Breast epithelium (tissue), 4 donors: ENCODE data around the gene SERPINI1. TPM values are rescaled to one million over a fixed set of nuclear protein-coding genes. Genes with fewer than 3 reads are reported as not detected.

Experiments
- DNase-seq, 2 donors: peaks; one replicate each; pipeline ENCODE4 v3.0.0-alpha.2; 2019; ENCODE audit warnings: low spot score in 2 of 2
- H3K27ac ChIP-seq, 2 donors: fragments of 200-600 bp; sonication (generic) in 1 of 2; one replicate each; pipeline ENCODE4 v1.5.1; 2016 to 2019; ENCODE audit warnings: mild to moderate bottlenecking in 1 of 2
- H3K27me3 ChIP-seq, 2 donors: fragments of 200-600 bp; sonication (generic) in 1 of 2; one replicate each; pipeline versions ENCODE4 v1.5.1 to v1.6.0; 2017 to 2019; ENCODE audit warnings: control low read depth in 1 of 2, mild to moderate bottlenecking in 1 of 2
- H3K36me3 ChIP-seq: fragments of 200-600 bp; one replicate; pipeline ENCODE4 v1.5.1; 2019
- H3K4me1 ChIP-seq, 2 donors: fragments of 200-600 bp; sonication (generic); one replicate each; pipeline ENCODE4 v1.5.1; 2016 to 2019; ENCODE audit warnings: control low read depth in 1 of 2
- H3K4me3 ChIP-seq, 3 donors: fragments of 200-600 bp; sonication (generic); 1 replicate in 2 of 3; 2 replicates in 1 of 3; pipeline ENCODE4 v1.5.1; 2016 to 2019; ENCODE audit warnings: mild to moderate bottlenecking in 3 of 3, moderate library complexity in 2 of 3
- H3K9me3 ChIP-seq, 2 donors: fragments of 200-600 bp; sonication (generic) in 1 of 2; one replicate each; pipeline ENCODE4 v1.5.1; 2016 to 2019; ENCODE audit warnings: control low read depth in 1 of 2
- POLR2A ChIP-seq: fragments of 450-650 bp; IDR thresholded peaks from one replicate; pipeline ENCODE4 v1.6.1; 2016; ENCODE audit warnings: antibody characterized with exemption, mild to moderate bottlenecking, moderate library complexity
- POLR2AphosphoS5 ChIP-seq, 3 donors: sonication (generic); formaldehyde crosslinking; IDR thresholded peaks; one replicate each; pipeline ENCODE4 v1.6.1; 2017; ENCODE audit warnings: antibody characterized with exemption in 3 of 3
- intact Hi-C: fragments of 100-400 bp; cut with DNase I; formaldehyde crosslinking; loops from one replicate; pipeline ENCODE4 v1.15.1; 2023; ENCODE audit warnings: low total_unique reads
- total RNA-seq, 3 donors: library from RNA; depleted of rRNA; stranded (reverse); fragments of >200 nt; gene quantifications; one replicate each; pipeline ENCODE4 v1.1.0, GENCODE V29; 2016
- TF ChIP-seq, protein P1 (sequence below), 3 donors: fragments of 450-650 bp; IDR thresholded peaks; one replicate each; pipeline ENCODE4 v1.5.1; 2016 to 2017; ENCODE audit warnings: antibody characterized with exemption in 3 of 3, mild to moderate bottlenecking in 3 of 3, moderate library complexity in 3 of 3

SERPINI1 gene
- total RNA-seq, 3 donors from 2014 or later: 4.3 to 10.8 (median 6.3) TPM

DNA sequence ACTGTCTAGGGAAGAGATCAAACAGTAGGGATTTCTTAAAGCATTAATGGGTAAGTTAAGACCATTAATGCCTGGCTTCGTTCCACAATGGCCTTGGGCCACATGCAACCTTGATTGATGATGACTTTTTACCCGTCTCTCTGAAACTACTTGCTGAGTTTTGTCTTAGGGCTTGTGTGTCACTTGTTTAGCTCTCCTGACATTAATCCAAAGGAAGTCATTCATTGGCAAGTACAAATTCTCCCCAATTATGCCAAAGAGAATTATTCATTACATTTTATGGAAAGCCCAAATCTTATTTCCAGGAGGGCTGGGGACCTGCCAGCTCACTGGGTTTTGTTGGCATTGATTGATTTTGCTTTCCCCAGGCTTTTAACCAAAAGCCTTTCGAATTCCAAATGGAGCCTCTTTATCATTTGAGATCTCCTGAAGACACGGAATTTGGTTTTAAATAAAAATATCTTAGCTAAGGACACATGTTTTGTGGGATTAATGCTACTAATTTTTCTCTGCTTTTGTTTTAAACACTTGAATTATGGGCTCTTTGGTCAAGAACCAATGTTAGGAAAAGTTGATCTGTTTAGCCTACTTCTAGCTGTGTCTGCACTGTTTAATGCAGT, 40.7 kb downstream of the SERPINI1 start:
- TF ChIP-seq POLR2A (no peak), POLR2AphosphoS5 (IDR thresholded peaks at IDR 0.05) (no peak)
- TF ChIP-seq, protein P1, sequence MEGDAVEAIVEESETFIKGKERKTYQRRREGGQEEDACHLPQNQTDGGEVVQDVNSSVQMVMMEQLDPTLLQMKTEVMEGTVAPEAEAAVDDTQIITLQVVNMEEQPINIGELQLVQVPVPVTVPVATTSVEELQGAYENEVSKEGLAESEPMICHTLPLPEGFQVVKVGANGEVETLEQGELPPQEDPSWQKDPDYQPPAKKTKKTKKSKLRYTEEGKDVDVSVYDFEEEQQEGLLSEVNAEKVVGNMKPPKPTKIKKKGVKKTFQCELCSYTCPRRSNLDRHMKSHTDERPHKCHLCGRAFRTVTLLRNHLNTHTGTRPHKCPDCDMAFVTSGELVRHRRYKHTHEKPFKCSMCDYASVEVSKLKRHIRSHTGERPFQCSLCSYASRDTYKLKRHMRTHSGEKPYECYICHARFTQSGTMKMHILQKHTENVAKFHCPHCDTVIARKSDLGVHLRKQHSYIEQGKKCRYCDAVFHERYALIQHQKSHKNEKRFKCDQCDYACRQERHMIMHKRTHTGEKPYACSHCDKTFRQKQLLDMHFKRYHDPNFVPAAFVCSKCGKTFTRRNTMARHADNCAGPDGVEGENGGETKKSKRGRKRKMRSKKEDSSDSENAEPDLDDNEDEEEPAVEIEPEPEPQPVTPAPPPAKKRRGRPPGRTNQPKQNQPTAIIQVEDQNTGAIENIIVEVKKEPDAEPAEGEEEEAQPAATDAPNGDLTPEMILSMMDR (IDR thresholded peaks at IDR 0.05): no peak
- no peak overlapping the region for H3K27ac ChIP-seq
- no peak for DNase-seq
- H3K4me1 ChIP-seq: no peaks in the 10 kb centered on the region
- intact Hi-C loops: no loop called here
- peaks cover 0 to 9% of the 10 kb centered on the region in 2 donors for H3K9me3 ChIP-seq
- H3K27me3 ChIP-seq: no peaks in the 10 kb centered on the region
- no peaks in the 10 kb centered on the region for H3K36me3 ChIP-seq
- no peak overlapping the region for H3K4me3 ChIP-seq

DNA sequence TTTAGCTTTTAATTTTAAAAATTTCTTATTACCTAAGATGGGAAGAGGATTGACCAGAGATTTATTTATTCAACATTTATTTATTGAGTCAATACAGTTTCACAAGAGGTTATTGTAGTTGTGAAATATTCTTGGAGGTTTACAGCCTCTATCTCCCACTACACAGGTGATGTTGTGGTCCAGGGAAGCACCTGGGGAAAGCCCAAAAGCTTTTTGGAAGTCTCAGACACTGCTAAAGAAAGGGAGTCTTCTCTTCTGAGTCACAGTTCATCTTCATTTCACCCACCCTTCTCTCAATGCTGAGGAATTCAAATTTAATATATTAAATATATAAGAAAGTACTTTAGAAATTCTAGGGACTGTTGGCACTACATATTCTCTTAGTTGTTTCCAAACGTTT, 41.8 kb downstream of the SERPINI1 start:
- intact Hi-C loops: no loop called here
- no peak overlapping the region for H3K4me3 ChIP-seq
- no peaks in the 10 kb centered on the region for H3K36me3 ChIP-seq
- H3K9me3 ChIP-seq: peaks cover 0 to 9% of the 10 kb centered on the region in 2 donors
- DNase-seq: no peak
- H3K4me1 ChIP-seq: no peaks in the 10 kb centered on the region
- TF ChIP-seq POLR2A (no peak), POLR2AphosphoS5 (IDR thresholded peaks at IDR 0.05) (no peak)
- TF ChIP-seq, protein P1 (IDR thresholded peaks at IDR 0.05): no peak
- no peaks in the 10 kb centered on the region for H3K27me3 ChIP-seq
- H3K27ac ChIP-seq: no peak overlapping the region

DNA sequence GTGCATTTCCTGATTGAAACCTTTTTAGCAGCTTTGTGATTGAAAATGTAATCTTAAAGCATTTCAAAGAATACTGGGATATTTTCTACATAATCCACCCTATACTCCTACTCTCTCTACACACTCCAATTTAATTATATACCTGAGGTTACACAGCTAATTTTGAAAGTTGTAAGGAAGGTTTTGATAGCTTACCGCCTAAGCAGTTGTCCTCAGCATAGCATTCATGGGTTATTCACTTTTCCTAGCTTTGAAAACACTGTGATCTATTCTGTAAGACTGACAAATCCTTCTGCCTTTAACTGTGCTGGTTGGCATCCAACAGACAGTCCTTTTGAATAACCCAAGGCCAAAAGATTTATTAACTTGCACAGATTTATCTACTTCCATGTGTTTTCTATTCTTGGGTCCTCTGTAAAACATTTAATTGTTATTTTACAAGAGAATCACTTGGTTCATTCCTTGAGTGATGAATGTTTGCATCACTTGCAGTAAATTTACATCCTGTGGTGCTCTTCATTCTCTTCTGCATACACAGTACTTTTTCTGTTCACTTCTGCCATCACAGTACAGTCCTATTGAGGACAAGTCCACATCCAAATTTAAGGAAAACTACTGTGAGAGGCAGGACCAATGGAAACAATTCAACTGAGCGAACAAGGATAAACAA, 44.8 kb downstream of the SERPINI1 start:
- no peak for DNase-seq
- intact Hi-C loops: no loop called here
- no peaks in the 10 kb centered on the region for H3K36me3 ChIP-seq
- no peak overlapping the region for H3K4me3 ChIP-seq
- H3K27ac ChIP-seq: no peak overlapping the region
- H3K27me3 ChIP-seq: no peaks in the 10 kb centered on the region
- H3K4me1 ChIP-seq: no peaks in the 10 kb centered on the region
- TF ChIP-seq POLR2A (no peak), POLR2AphosphoS5 (IDR thresholded peaks at IDR 0.05) (no peak)
- TF ChIP-seq, protein P1 (IDR thresholded peaks at IDR 0.05): no peak
- H3K9me3 ChIP-seq: peaks cover 0 to 9% of the 10 kb centered on the region in 2 donors

DNA sequence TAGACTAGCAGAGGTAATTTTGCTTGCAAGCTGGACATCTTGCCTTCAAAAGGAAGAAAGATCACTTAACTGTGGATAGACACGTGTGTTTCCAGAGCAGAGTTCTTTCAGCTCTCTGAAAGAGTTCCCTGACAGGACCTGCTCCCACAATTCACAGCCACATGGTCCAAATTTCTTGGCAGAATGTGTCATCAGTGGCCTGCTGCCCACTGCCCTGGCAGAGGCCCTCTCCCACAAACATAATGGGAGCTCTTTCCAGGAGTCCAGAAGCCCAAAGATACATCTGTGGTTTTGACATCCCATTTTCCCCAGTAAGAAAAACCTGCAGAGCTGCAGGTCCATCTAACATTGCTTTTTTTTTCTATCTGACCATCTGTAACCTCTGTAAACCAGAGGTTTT, 48.3 kb downstream of the SERPINI1 start:
- H3K4me3 ChIP-seq: no peak overlapping the region
- TF ChIP-seq POLR2A (no peak), POLR2AphosphoS5 (IDR thresholded peaks at IDR 0.05) (no peak)
- TF ChIP-seq, protein P1 (IDR thresholded peaks at IDR 0.05): no peak
- DNase-seq: no peak
- intact Hi-C loops: no loop called here
- H3K4me1 ChIP-seq: peaks cover 0 to 4% of the 10 kb centered on the region in 2 donors
- no peaks in the 10 kb centered on the region for H3K9me3 ChIP-seq
- H3K36me3 ChIP-seq: no peaks in the 10 kb centered on the region
- H3K27me3 ChIP-seq: no peaks in the 10 kb centered on the region
- no peak overlapping the region for H3K27ac ChIP-seq

DNA sequence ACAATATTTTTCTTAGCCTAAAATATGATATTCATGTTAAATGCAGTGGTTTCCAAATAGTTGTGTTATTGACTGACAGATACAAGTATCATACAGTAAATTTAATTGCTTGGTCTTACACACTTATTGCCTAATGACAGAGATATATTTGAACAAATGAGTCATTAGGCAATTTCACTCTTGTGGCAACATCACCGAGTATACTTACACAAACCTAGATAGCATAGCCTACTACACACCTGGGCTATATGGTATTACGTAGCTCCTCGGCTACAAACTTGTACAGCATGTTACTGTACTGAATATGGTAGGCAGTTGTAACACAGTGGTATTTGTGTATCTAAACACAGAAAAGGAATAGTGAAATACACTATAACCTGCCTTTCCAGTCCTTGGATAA, 50.3 kb downstream of the SERPINI1 start:
- DNase-seq: no peak
- Histone ChIP-seq H3K27me3 (no peaks in the 10 kb centered on the region), H3K27ac (no peak overlapping the region), H3K4me1 (peaks cover 0 to 4% of the 10 kb centered on the region in 2 donors), H3K4me3 (no peak overlapping the region), H3K9me3 (no peaks in the 10 kb centered on the region), H3K36me3 (no peaks in the 10 kb centered on the region)
- intact Hi-C loops: no loop called here
- TF ChIP-seq POLR2AphosphoS5 (IDR thresholded peaks at IDR 0.05) (no peak), POLR2A (no peak)
- TF ChIP-seq, protein P1 (IDR thresholded peaks at IDR 0.05): no peak
